Measurements from ENCODE around the gene MOSPD3. TPM values are rescaled to one million over a fixed set of nuclear protein-coding genes. Genes with fewer than 3 reads are reported as not detected.

MOSPD3 gene
- polyA plus RNA-seq, 1 donor from 2014 or later, result 27.9 TPM

- Histone ChIP-seq H2AFZ (ENCODE audit: low read depth, low read length) (no peak overlapping the region), H3K9ac (ENCODE audit: low read length) (no peak overlapping the region), H3K4me3 (ENCODE audit: low read length) (no peak overlapping the region), H3K9me3 (ENCODE audit: low read length) (no peaks in the 10 kb centered on the region), H3F3A (ENCODE audit: insufficient read depth, low read length, poor library complexity, severe bottlenecking) (no peaks in the 10 kb centered on the region), H4K20me1 (ENCODE audit: insufficient read depth) (no peaks in the 10 kb centered on the region), H3K79me2 (replicated peaks; ENCODE audit: insufficient read depth, low read length) (no peaks in the 10 kb centered on the region), H3K4me2 (ENCODE audit: low read length) (no peak overlapping the region), H3K27ac (ENCODE audit: low read length) (no peak overlapping the region), H3K36me3 (ENCODE audit: insufficient read depth, low read length) (no peaks in the 10 kb centered on the region), H3K27me3 (ENCODE audit: insufficient read depth, low read depth, low read length) (no peaks in the 10 kb centered on the region), H3K9me2 (ENCODE audit: insufficient read depth, low read length) (no peaks in the 10 kb centered on the region)
- TF ChIP-seq TAF1 (IDR thresholded peaks at IDR 0.05; ENCODE audit: low read depth), result no peak
- no peak for TF ChIP-seq MXI1 (conservative IDR thresholded peaks at IDR 0.05; ENCODE audit: poor library complexity, severe bottlenecking)
Measured at GRCh38 chr7:100620239-100620638, 7.9 kb downstream of the MOSPD3 start.

DNA sequence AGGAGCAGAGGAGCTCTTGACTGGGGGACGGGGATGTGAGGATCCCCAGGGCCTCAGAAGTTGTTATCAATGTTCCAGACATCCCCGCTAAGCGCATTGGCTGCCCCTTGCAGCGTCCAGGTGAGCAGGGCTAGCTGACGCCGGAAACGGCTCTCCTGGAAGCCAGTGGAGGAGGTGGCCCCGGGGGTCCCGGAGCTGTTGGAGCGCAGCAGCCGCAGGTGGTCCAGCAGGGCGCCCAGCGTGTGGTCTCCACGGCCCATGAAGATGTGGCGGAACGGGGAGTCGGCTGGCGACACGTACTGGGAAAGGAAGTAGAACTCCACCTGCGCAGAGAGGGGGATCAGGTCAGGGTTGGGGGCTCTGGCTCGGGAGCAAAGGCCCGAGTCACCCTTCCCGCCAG is 8.5 kb downstream of the MOSPD3 start:
- H3K36me3 ChIP-seq (ENCODE audit: insufficient read depth, low read length), result no peaks in the 10 kb centered on the region
- H3F3A ChIP-seq (ENCODE audit: insufficient read depth, low read length, poor library complexity, severe bottlenecking), result no peaks in the 10 kb centered on the region
- H3K27me3 ChIP-seq (ENCODE audit: insufficient read depth, low read depth, low read length), result no peaks in the 10 kb centered on the region
- H3K27ac ChIP-seq (ENCODE audit: low read length), result no peak overlapping the region
- no peaks in the 10 kb centered on the region for H3K9me2 ChIP-seq (ENCODE audit: insufficient read depth, low read length)
- no peaks in the 10 kb centered on the region for H3K79me2 ChIP-seq (replicated peaks; ENCODE audit: insufficient read depth, low read length)
- H4K20me1 ChIP-seq (ENCODE audit: insufficient read depth), result no peaks in the 10 kb centered on the region
- no peak overlapping the region for H3K4me2 ChIP-seq (ENCODE audit: low read length)
- H2AFZ ChIP-seq (ENCODE audit: low read depth, low read length), result no peak overlapping the region
- no peak overlapping the region for H3K4me3 ChIP-seq (ENCODE audit: low read length)
- TF ChIP-seq, protein P1, sequence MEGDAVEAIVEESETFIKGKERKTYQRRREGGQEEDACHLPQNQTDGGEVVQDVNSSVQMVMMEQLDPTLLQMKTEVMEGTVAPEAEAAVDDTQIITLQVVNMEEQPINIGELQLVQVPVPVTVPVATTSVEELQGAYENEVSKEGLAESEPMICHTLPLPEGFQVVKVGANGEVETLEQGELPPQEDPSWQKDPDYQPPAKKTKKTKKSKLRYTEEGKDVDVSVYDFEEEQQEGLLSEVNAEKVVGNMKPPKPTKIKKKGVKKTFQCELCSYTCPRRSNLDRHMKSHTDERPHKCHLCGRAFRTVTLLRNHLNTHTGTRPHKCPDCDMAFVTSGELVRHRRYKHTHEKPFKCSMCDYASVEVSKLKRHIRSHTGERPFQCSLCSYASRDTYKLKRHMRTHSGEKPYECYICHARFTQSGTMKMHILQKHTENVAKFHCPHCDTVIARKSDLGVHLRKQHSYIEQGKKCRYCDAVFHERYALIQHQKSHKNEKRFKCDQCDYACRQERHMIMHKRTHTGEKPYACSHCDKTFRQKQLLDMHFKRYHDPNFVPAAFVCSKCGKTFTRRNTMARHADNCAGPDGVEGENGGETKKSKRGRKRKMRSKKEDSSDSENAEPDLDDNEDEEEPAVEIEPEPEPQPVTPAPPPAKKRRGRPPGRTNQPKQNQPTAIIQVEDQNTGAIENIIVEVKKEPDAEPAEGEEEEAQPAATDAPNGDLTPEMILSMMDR (IDR thresholded peaks at IDR 0.05; ENCODE audit: poor library complexity, severe bottlenecking), result no peak
- TF ChIP-seq, protein P2, sequence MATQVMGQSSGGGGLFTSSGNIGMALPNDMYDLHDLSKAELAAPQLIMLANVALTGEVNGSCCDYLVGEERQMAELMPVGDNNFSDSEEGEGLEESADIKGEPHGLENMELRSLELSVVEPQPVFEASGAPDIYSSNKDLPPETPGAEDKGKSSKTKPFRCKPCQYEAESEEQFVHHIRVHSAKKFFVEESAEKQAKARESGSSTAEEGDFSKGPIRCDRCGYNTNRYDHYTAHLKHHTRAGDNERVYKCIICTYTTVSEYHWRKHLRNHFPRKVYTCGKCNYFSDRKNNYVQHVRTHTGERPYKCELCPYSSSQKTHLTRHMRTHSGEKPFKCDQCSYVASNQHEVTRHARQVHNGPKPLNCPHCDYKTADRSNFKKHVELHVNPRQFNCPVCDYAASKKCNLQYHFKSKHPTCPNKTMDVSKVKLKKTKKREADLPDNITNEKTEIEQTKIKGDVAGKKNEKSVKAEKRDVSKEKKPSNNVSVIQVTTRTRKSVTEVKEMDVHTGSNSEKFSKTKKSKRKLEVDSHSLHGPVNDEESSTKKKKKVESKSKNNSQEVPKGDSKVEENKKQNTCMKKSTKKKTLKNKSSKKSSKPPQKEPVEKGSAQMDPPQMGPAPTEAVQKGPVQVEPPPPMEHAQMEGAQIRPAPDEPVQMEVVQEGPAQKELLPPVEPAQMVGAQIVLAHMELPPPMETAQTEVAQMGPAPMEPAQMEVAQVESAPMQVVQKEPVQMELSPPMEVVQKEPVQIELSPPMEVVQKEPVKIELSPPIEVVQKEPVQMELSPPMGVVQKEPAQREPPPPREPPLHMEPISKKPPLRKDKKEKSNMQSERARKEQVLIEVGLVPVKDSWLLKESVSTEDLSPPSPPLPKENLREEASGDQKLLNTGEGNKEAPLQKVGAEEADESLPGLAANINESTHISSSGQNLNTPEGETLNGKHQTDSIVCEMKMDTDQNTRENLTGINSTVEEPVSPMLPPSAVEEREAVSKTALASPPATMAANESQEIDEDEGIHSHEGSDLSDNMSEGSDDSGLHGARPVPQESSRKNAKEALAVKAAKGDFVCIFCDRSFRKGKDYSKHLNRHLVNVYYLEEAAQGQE (IDR thresholded peaks at IDR 0.05; ENCODE audit: borderline replicate concordance), result no peak
- TF ChIP-seq POLR2AphosphoS5 (IDR thresholded peaks at IDR 0.05), result no peak
- TF ChIP-seq TAF1 (IDR thresholded peaks at IDR 0.05; ENCODE audit: low read depth), result no peak
- TF ChIP-seq MXI1 (conservative IDR thresholded peaks at IDR 0.05; ENCODE audit: poor library complexity, severe bottlenecking), result no peak
- TF ChIP-seq RAD21 (conservative IDR thresholded peaks at IDR 0.05), result no peak
- TF ChIP-seq EZH2 (IDR thresholded peaks at IDR 0.05; ENCODE audit: borderline replicate concordance, insufficient read depth, low read length, poor library complexity, severe bottlenecking), result no peak
- no peak for TF ChIP-seq EP300 (conservative IDR thresholded peaks at IDR 0.05; ENCODE audit: poor library complexity, severe bottlenecking)
- TF ChIP-seq SMC3 (conservative IDR thresholded peaks at IDR 0.05; ENCODE audit: poor library complexity), result no peak
- H3K9ac ChIP-seq (ENCODE audit: low read length), result no peak overlapping the region
- no peaks in the 10 kb centered on the region for H3K9me3 ChIP-seq (ENCODE audit: low read length)

- Histone ChIP-seq H3F3A (ENCODE audit: insufficient read depth, low read length, poor library complexity, severe bottlenecking) (no peaks in the 10 kb centered on the region), H4K20me1 (ENCODE audit: insufficient read depth) (no peaks in the 10 kb centered on the region), H2AFZ (ENCODE audit: low read depth, low read length) (no peak overlapping the region), H3K27ac (ENCODE audit: low read length) (no peak overlapping the region), H3K9me2 (ENCODE audit: insufficient read depth, low read length) (no peaks in the 10 kb centered on the region), H3K36me3 (ENCODE audit: insufficient read depth, low read length) (no peaks in the 10 kb centered on the region), H3K4me3 (ENCODE audit: low read length) (no peak overlapping the region), H3K4me2 (ENCODE audit: low read length) (no peak overlapping the region), H3K9ac (ENCODE audit: low read length) (no peak overlapping the region), H3K9me3 (ENCODE audit: low read length) (no peaks in the 10 kb centered on the region), H3K79me2 (replicated peaks; ENCODE audit: insufficient read depth, low read length) (no peaks in the 10 kb centered on the region), H3K27me3 (ENCODE audit: insufficient read depth, low read depth, low read length) (no peaks in the 10 kb centered on the region)
- TF ChIP-seq SMC3 (conservative IDR thresholded peaks at IDR 0.05; ENCODE audit: poor library complexity) (no peak), RAD21 (conservative IDR thresholded peaks at IDR 0.05) (no peak), POLR2AphosphoS5 (IDR thresholded peaks at IDR 0.05) (no peak), EZH2 (IDR thresholded peaks at IDR 0.05; ENCODE audit: borderline replicate concordance, insufficient read depth, low read length, poor library complexity, severe bottlenecking) (no peak), MXI1 (conservative IDR thresholded peaks at IDR 0.05; ENCODE audit: poor library complexity, severe bottlenecking) (no peak)
- TF ChIP-seq, protein P1 (IDR thresholded peaks at IDR 0.05; ENCODE audit: poor library complexity, severe bottlenecking), result no peak
Measured at GRCh38 chr7:100621554-100621953, 9.2 kb downstream of the MOSPD3 start.
